Mesenchymal stem cell (in vitro differentiated cells and primary cell): Measurements from ENCODE around the gene TRAF2.

ENCODE experiments used
- DNase-seq: peaks from one replicate; pipeline ENCODE4 v3.0.0-alpha.2; 2013
- H2AFZ ChIP-seq: one replicate; pipeline ENCODE4 v1.6.1; 2013; ENCODE audit warnings: low read depth, mild to moderate bottlenecking, control low read depth, inconsistent platforms, low read length, moderate library complexity
- H2AK5ac ChIP-seq: 2 replicates; pipeline ENCODE4 v1.6.1; 2013; ENCODE audit warnings: low read length, moderate library complexity, mild to moderate bottlenecking, inconsistent platforms; ENCODE audit not compliant: severe bottlenecking
- H2BK120ac ChIP-seq: one replicate; pipeline ENCODE4 v1.6.1; 2013; ENCODE audit warnings: low read depth, mild to moderate bottlenecking, inconsistent platforms, low read length, moderate library complexity
- H2BK12ac ChIP-seq, 2 experiments: one replicate each; pipeline ENCODE4 v1.6.1; 2013; ENCODE audit warnings: inconsistent platforms in 2 of 2, low read length in 2 of 2, mild to moderate bottlenecking in 2 of 2, moderate library complexity in 2 of 2, control low read depth in 1 of 2
- H2BK15ac ChIP-seq: one replicate; pipeline ENCODE4 v1.6.1; 2013; ENCODE audit warnings: mild to moderate bottlenecking, low read depth, inconsistent platforms; ENCODE audit not compliant: poor library complexity, severe bottlenecking
- H2BK5ac ChIP-seq: 2 replicates; pipeline ENCODE4 v1.6.1; 2013; ENCODE audit warnings: low read depth, mild to moderate bottlenecking, low read length, control low read depth, inconsistent platforms; ENCODE audit not compliant: poor library complexity, severe bottlenecking
- H3K14ac ChIP-seq, 2 experiments: one replicate each; pipeline ENCODE4 v1.6.1; 2013; ENCODE audit warnings: inconsistent platforms in 2 of 2, low read length in 2 of 2, control low read depth in 1 of 2, mild to moderate bottlenecking in 1 of 2, moderate library complexity in 1 of 2
- H3K18ac ChIP-seq, 2 experiments: one replicate each; pipeline ENCODE4 v1.6.1; 2013; ENCODE audit warnings: inconsistent platforms in 2 of 2, low read length in 2 of 2, control low read depth in 1 of 2, low read depth in 1 of 2, mild to moderate bottlenecking in 1 of 2
- H3K23ac ChIP-seq, 2 experiments: one replicate each; pipeline ENCODE4 v1.6.1; 2013; ENCODE audit warnings: inconsistent platforms in 2 of 2, low read length in 2 of 2, mild to moderate bottlenecking in 2 of 2, moderate library complexity in 2 of 2, control low read depth in 1 of 2
- H3K27ac ChIP-seq: 2 replicates; pipeline ENCODE4 v1.5.1; 2013; ENCODE audit warnings: mild to moderate bottlenecking, moderate library complexity, low read length, control low read depth, inconsistent platforms; ENCODE audit not compliant: poor library complexity, severe bottlenecking
- H3K27me3 ChIP-seq, 2 experiments: 2 replicates each; pipeline versions ENCODE4 v1.6.1 to v1.7.0; 2013; ENCODE audit warnings: low read length in 2 of 2, mild to moderate bottlenecking in 2 of 2, moderate library complexity in 2 of 2, control low read depth in 1 of 2, inconsistent platforms in 1 of 2; ENCODE audit not compliant: control insufficient read depth in 1 of 2, insufficient read depth in 1 of 2
- H3K36me3 ChIP-seq, 2 experiments: 2 replicates each; pipeline versions ENCODE4 v1.6.1 to v1.7.0; 2013; ENCODE audit warnings: low read length in 2 of 2, control low read depth in 1 of 2, inconsistent platforms in 1 of 2, low read depth in 1 of 2, mild to moderate bottlenecking in 1 of 2; ENCODE audit not compliant: insufficient read depth in 2 of 2, control insufficient read depth in 1 of 2
- H3K4ac ChIP-seq, 2 experiments: one replicate each; pipeline ENCODE4 v1.6.1; 2013; ENCODE audit warnings: inconsistent platforms in 2 of 2, low read length in 2 of 2, mild to moderate bottlenecking in 2 of 2, moderate library complexity in 2 of 2, control low read depth in 1 of 2, low read depth in 1 of 2
- H3K4me1 ChIP-seq: 2 replicates; pipeline ENCODE4 v1.6.1; 2013; ENCODE audit warnings: low read depth, low read length, control low read depth; ENCODE audit not compliant: control insufficient read depth, insufficient read depth
- H3K4me2 ChIP-seq: 2 replicates; pipeline ENCODE4 v1.6.1; 2013; ENCODE audit warnings: low read length, mild to moderate bottlenecking, inconsistent platforms; ENCODE audit not compliant: poor library complexity, severe bottlenecking
- H3K4me3 ChIP-seq, 2 experiments: 2 replicates each; pipeline versions ENCODE4 v1.5.1 to v1.7.0; 2013; ENCODE audit warnings: low read length in 2 of 2, mild to moderate bottlenecking in 2 of 2, control low read depth in 1 of 2, low read depth in 1 of 2; ENCODE audit not compliant: insufficient read depth in 1 of 2
- H3K79me1 ChIP-seq: replicated peaks from 2 replicates; pipeline ENCODE4 v1.6.1; 2013; ENCODE audit warnings: mild to moderate bottlenecking, control low read depth, low read length, inconsistent platforms; ENCODE audit not compliant: poor library complexity, severe bottlenecking
- H3K9ac ChIP-seq: 2 replicates; pipeline ENCODE4 v1.7.0; 2013; ENCODE audit warnings: mild to moderate bottlenecking, low read length, moderate library complexity
- H3K9me3 ChIP-seq: 2 replicates; pipeline ENCODE4 v1.7.0; 2013; ENCODE audit warnings: mild to moderate bottlenecking, low read length; ENCODE audit not compliant: control insufficient read depth
- H4K8ac ChIP-seq: one replicate; pipeline ENCODE4 v1.6.1; 2013; ENCODE audit warnings: inconsistent platforms, mild to moderate bottlenecking, low read length, moderate library complexity
- H4K91ac ChIP-seq: one replicate; pipeline ENCODE4 v1.6.1; 2013; ENCODE audit warnings: mild to moderate bottlenecking, low read length, inconsistent platforms
- WGBS: methylation state at CpG from one replicate; pipeline ENCODE4 v1.1.7; 2013; ENCODE audit warnings: mixed read lengths; 5-methylcytosine and 5-hydroxymethylcytosine counted together

Gene TRAF2

GRCh38 chr9:136900988-136901515 lies 14.7 kb downstream of the TRAF2 start:
- Histone ChIP-seq H2BK15ac (no peak overlapping the region), H4K8ac (peak overlapping the region; percentile 61), H4K91ac (no peak overlapping the region), H2BK5ac (no peak overlapping the region), H2BK120ac (no peak overlapping the region), H3K36me3 (peaks cover 25 to 36% of the 10 kb centered on the region in 2 experiments), H3K4me2 (no peak overlapping the region), H3K23ac (no peak overlapping the region), H3K9ac (peak overlapping the region; percentile 59), H3K4me1 (peaks cover 28% of the 10 kb centered on the region), H2AK5ac (peak overlapping the region; percentile 21), H3K9me3 (no peaks in the 10 kb centered on the region), H3K18ac (no peak overlapping the region), H3K27me3 (no peaks in the 10 kb centered on the region), H2AFZ (no peak overlapping the region), H3K4ac (peak overlapping the region in 1 of 2 experiments; percentile 47), H3K14ac (no peak overlapping the region), H3K4me3 (peak overlapping the region in 1 of 2 experiments; percentile 53), H3K27ac (peak overlapping the region; percentile 66), H3K79me1 (peaks cover 39% of the 10 kb centered on the region), H2BK12ac (no peak overlapping the region)
- no peak for DNase-seq
- WGBS: 82% methylated on average over 13 of the region's 13 CpGs

GRCh38 chr9:136901516-136902258 lies 15.4 kb downstream of the TRAF2 start:
- DNase-seq: peak; percentile 18
- peaks cover 25 to 37% of the 10 kb centered on the region in 2 experiments for H3K36me3 ChIP-seq
- H2AK5ac ChIP-seq: peak overlapping the region; percentile 21
- no peak overlapping the region for H2BK5ac ChIP-seq
- H3K23ac ChIP-seq: no peak overlapping the region
- no peak overlapping the region for H4K8ac ChIP-seq
- peak overlapping the region; percentile 23 for H3K4me2 ChIP-seq
- no peak overlapping the region for H3K4ac ChIP-seq
- H3K18ac ChIP-seq: peak overlapping the region in 1 of 2 experiments; percentile 49
- peak overlapping the region; percentile 59 for H3K9ac ChIP-seq
- no peak overlapping the region for H2AFZ ChIP-seq
- H3K4me3 ChIP-seq: peak overlapping the region in 1 of 2 experiments; percentile 53
- H2BK120ac ChIP-seq: no peak overlapping the region
- peaks cover 41% of the 10 kb centered on the region for H3K79me1 ChIP-seq
- H2BK15ac ChIP-seq: no peak overlapping the region
- peaks cover 28% of the 10 kb centered on the region for H3K4me1 ChIP-seq
- no peak overlapping the region for H2BK12ac ChIP-seq
- no peaks in the 10 kb centered on the region for H3K9me3 ChIP-seq
- H3K27me3 ChIP-seq: no peaks in the 10 kb centered on the region
- H3K27ac ChIP-seq: peak overlapping the region; percentile 66
- no peak overlapping the region for H4K91ac ChIP-seq
- WGBS: 83% methylated on average over 20 of the region's 20 CpGs
- no peak overlapping the region for H3K14ac ChIP-seq

GRCh38 chr9:136902259-136902821 lies 16.0 kb downstream of the TRAF2 start:
- Histone ChIP-seq H3K36me3 (peaks cover 29 to 43% of the 10 kb centered on the region in 2 experiments), H2AFZ (no peak overlapping the region), H3K9ac (peak overlapping the region; percentile 59), H3K14ac (no peak overlapping the region), H3K27ac (peak overlapping the region; percentile 66), H2BK12ac (no peak overlapping the region), H2BK120ac (no peak overlapping the region), H2BK5ac (no peak overlapping the region), H3K18ac (no peak overlapping the region), H3K4me3 (peak overlapping the region in 1 of 2 experiments; percentile 53), H3K27me3 (no peaks in the 10 kb centered on the region), H2BK15ac (no peak overlapping the region), H3K9me3 (no peaks in the 10 kb centered on the region), H3K4me2 (no peak overlapping the region), H2AK5ac (peak overlapping the region; percentile 47), H3K79me1 (peaks cover 40% of the 10 kb centered on the region), H3K4me1 (peaks cover 26% of the 10 kb centered on the region), H3K4ac (no peak overlapping the region), H4K91ac (no peak overlapping the region), H4K8ac (no peak overlapping the region), H3K23ac (no peak overlapping the region)
- WGBS: 89% methylated on average over 15 of the region's 15 CpGs
- peak; percentile 59 for DNase-seq

- H2BK12ac ChIP-seq: no peak overlapping the region
- H3K27ac ChIP-seq: no peak overlapping the region
- no peak overlapping the region for H2AK5ac ChIP-seq
- H2BK15ac ChIP-seq: no peak overlapping the region
- no peak overlapping the region for H3K4me2 ChIP-seq
- no peak overlapping the region for H3K23ac ChIP-seq
- H4K8ac ChIP-seq: no peak overlapping the region
- no peaks in the 10 kb centered on the region for H3K27me3 ChIP-seq
- no peak overlapping the region for H3K4ac ChIP-seq
- peaks cover 26% of the 10 kb centered on the region for H3K4me1 ChIP-seq
- no peaks in the 10 kb centered on the region for H3K9me3 ChIP-seq
- H2AFZ ChIP-seq: no peak overlapping the region
- H3K18ac ChIP-seq: no peak overlapping the region
- H4K91ac ChIP-seq: no peak overlapping the region
- peak overlapping the region; percentile 3 for H3K9ac ChIP-seq
- DNase-seq: no peak
- 96% methylated on average over 12 of the region's 12 CpGs for WGBS
- H3K14ac ChIP-seq: no peak overlapping the region
- no peak overlapping the region for H2BK5ac ChIP-seq
- no peak overlapping the region for H2BK120ac ChIP-seq
- H3K4me3 ChIP-seq: no peak overlapping the region
- H3K79me1 ChIP-seq: peaks cover 40% of the 10 kb centered on the region
- peaks cover 36 to 51% of the 10 kb centered on the region in 2 experiments for H3K36me3 ChIP-seq
These were observed 16.8 kb downstream of the TRAF2 start for GRCh38 chr9:136903041-136903554.
